H1 (cell line): ENCODE measurements around the gene GPRIN1. TPM values are rescaled to one million over a fixed set of nuclear protein-coding genes. Genes with fewer than 3 reads are reported as not detected.

ENCODE experiments used
- CTCF ChIA-PET: fragments of 300-600 bp; sonication (Branson Sonifier 250); formaldehyde crosslinking; loops from one replicate; lab custom pipeline; 2021; ENCODE audit not compliant: partially characterized antibody; lab: Charles Lee
- POLR2A ChIA-PET: fragments of 300-600 bp; sonication (Branson Sonifier 250); formaldehyde crosslinking; loops from one replicate; lab custom pipeline; 2021; ENCODE audit warnings: inconsistent platforms; ENCODE audit not compliant: partially characterized antibody; lab: Charles Lee
- DNase-seq, 2 experiments: peaks; one replicate each; pipeline versions ENCODE4 v3.0.0 to v3.0.0-alpha.2; 2010 to 2022; ENCODE audit warnings: low spot score in 2 of 2, low read depth in 1 of 2, mixed read lengths in 1 of 2
- FAIRE-seq: peaks from 2 replicates; lab custom pipeline; 2011; peaks lifted over from hg19 to GRCh38; lab: Jason Lieb, UNC
- H2AFZ ChIP-seq: 2 replicates; pipeline ENCODE4 v1.8.1; 2012; ENCODE audit warnings: low read length, inconsistent platforms
- H2AK5ac ChIP-seq: 2 replicates; pipeline ENCODE4 v1.6.1; 2013; ENCODE audit warnings: low read depth, low read length
- H2BK120ac ChIP-seq: replicated peaks from 2 replicates; pipeline ENCODE3; 2013; ENCODE audit warnings: low read depth, low read length, inconsistent platforms
- H2BK12ac ChIP-seq: 2 replicates; pipeline ENCODE4 v1.6.1; 2013; ENCODE audit warnings: low read depth, low read length
- H2BK15ac ChIP-seq: 2 replicates; pipeline ENCODE4 v1.6.1; 2013; ENCODE audit warnings: low read length
- H2BK20ac ChIP-seq: 2 replicates; pipeline ENCODE4 v1.6.1; 2013; ENCODE audit warnings: low read length
- H2BK5ac ChIP-seq: 2 replicates; pipeline ENCODE4 v1.6.1; 2013; ENCODE audit warnings: low read depth, low read length
- H3K14ac ChIP-seq: 2 replicates; pipeline ENCODE4 v1.6.1; 2013; ENCODE audit warnings: inconsistent platforms; ENCODE audit not compliant: insufficient read length
- H3K18ac ChIP-seq: 2 replicates; pipeline ENCODE4 v1.6.1; 2013; ENCODE audit warnings: low read length; ENCODE audit errors: extremely low read depth
- H3K23ac ChIP-seq: 2 replicates; pipeline ENCODE4 v1.6.1; 2013; ENCODE audit warnings: inconsistent platforms; ENCODE audit not compliant: insufficient read length
- H3K23me2 ChIP-seq: 2 replicates; pipeline ENCODE4 v1.6.1; 2013; ENCODE audit warnings: low read depth, low read length
- H3K27ac ChIP-seq: 2 replicates; pipeline ENCODE4 v1.6.1; 2011; ENCODE audit warnings: low read depth, low read length, inconsistent platforms
- H3K27me3 ChIP-seq, 4 experiments: replicated peaks in 1 of 4; 1 replicate in 1 of 4; 2 replicates in 3 of 4; pipeline versions ENCODE4 v1.6.1 to v1.8.1; 2011 to 2013; ENCODE audit warnings: low read length in 3 of 4, mild to moderate bottlenecking in 3 of 4, inconsistent platforms in 2 of 4, mixed read lengths in 2 of 4, moderate library complexity in 1 of 4; ENCODE audit not compliant: control insufficient read depth in 3 of 4, insufficient read depth in 3 of 4; ENCODE audit errors: extremely low read depth in 1 of 4
- H3K36me3 ChIP-seq, 4 experiments: 2 replicates each; pipeline versions ENCODE4 v1.6.1 to v1.8.1; 2011 to 2013; ENCODE audit warnings: mild to moderate bottlenecking in 4 of 4, low read length in 3 of 4, moderate library complexity in 2 of 4, control low read depth in 1 of 4, inconsistent platforms in 1 of 4; ENCODE audit not compliant: insufficient read depth in 4 of 4, control insufficient read depth in 2 of 4
- H3K4ac ChIP-seq: replicated peaks from 2 replicates; pipeline ENCODE3; 2013; ENCODE audit warnings: low read length, low read depth, mixed read lengths, inconsistent platforms; ENCODE audit not compliant: insufficient read length
- H3K4me1 ChIP-seq, 4 experiments: replicated peaks in 1 of 4; 1 replicate in 1 of 4; 2 replicates in 3 of 4; pipeline versions ENCODE4 v1.6.1 to v1.8.1; 2011 to 2013; ENCODE audit warnings: low read length in 3 of 4, inconsistent platforms in 2 of 4, mixed read lengths in 1 of 4; ENCODE audit not compliant: insufficient read depth in 4 of 4, control insufficient read depth in 3 of 4
- H3K4me2 ChIP-seq, 2 experiments: 2 replicates each; pipeline versions ENCODE4 v1.6.1 to v1.8.1; 2011 to 2013; ENCODE audit warnings: low read depth in 2 of 2, low read length in 2 of 2, control low read depth in 1 of 2, inconsistent platforms in 1 of 2, mild to moderate bottlenecking in 1 of 2; ENCODE audit not compliant: insufficient read depth in 1 of 2
- H3K4me3 ChIP-seq, 4 experiments: fragments of 200-600, 300-600 bp in 1 of 4; sonication (generic), shearing (Covaris generic), sonication (Bioruptor Twin) in 1 of 4; 2 replicates each; pipeline versions ENCODE4 v1.5.1 to v1.8.1; 2011 to 2016; ENCODE audit warnings: low read length in 4 of 4, low read depth in 3 of 4, control low read depth in 2 of 4, inconsistent platforms in 2 of 4, mild to moderate bottlenecking in 2 of 4, mixed read lengths in 1 of 4, moderate library complexity in 1 of 4; ENCODE audit not compliant: insufficient read depth in 2 of 4; ENCODE audit errors: extremely low read depth in 1 of 4
- H3K56ac ChIP-seq: replicated peaks from 2 replicates; pipeline ENCODE3; 2013; ENCODE audit warnings: low read depth, mild to moderate bottlenecking, mixed read lengths, low read length, inconsistent platforms; ENCODE audit not compliant: insufficient read length
- H3K79me1 ChIP-seq: 2 replicates; pipeline ENCODE4 v1.6.1; 2013; ENCODE audit warnings: low read depth, low read length, control low read depth
- H3K79me2 ChIP-seq, 2 experiments: 2 replicates each; pipeline versions ENCODE4 v1.6.1 to v1.8.1; 2012 to 2013; ENCODE audit warnings: low read length in 2 of 2, mild to moderate bottlenecking in 2 of 2, inconsistent platforms in 1 of 2; ENCODE audit not compliant: insufficient read depth in 2 of 2, control insufficient read depth in 1 of 2
- H3K9ac ChIP-seq, 4 experiments: replicated peaks in 1 of 4; 1 replicate in 1 of 4; 2 replicates in 3 of 4; pipeline versions ENCODE4 v1.6.1 to v1.8.1; 2011 to 2013; ENCODE audit warnings: low read depth in 3 of 4, low read length in 3 of 4, control low read depth in 2 of 4, mild to moderate bottlenecking in 2 of 4, moderate library complexity in 2 of 4, inconsistent platforms in 1 of 4; ENCODE audit errors: extremely low read depth in 1 of 4
- H3K9me3 ChIP-seq, 2 experiments: 2 replicates each; pipeline versions ENCODE4 v1.6.1 to v1.8.1; 2012 to 2013; ENCODE audit warnings: mild to moderate bottlenecking in 2 of 2, moderate library complexity in 2 of 2, control low read depth in 1 of 2, inconsistent platforms in 1 of 2, low read depth in 1 of 2, low read length in 1 of 2, mixed read lengths in 1 of 2; ENCODE audit not compliant: insufficient read depth in 2 of 2
- H4K20me1 ChIP-seq, 2 experiments: replicated peaks in 1 of 2; 2 replicates each; pipeline versions ENCODE3 to v1.8.1; 2011 to 2013; ENCODE audit warnings: inconsistent platforms in 2 of 2, low read length in 2 of 2, mild to moderate bottlenecking in 1 of 2; ENCODE audit not compliant: insufficient read depth in 2 of 2, control insufficient read depth in 1 of 2
- H4K5ac ChIP-seq: 2 replicates; pipeline ENCODE4 v1.6.1; 2013; ENCODE audit warnings: low read length, low read depth, mixed read lengths, inconsistent platforms; ENCODE audit not compliant: insufficient read length
- H4K8ac ChIP-seq: 2 replicates; pipeline ENCODE4 v1.8.0; 2013; ENCODE audit warnings: mild to moderate bottlenecking, moderate library complexity, low read length, inconsistent platforms; ENCODE audit not compliant: insufficient read depth; ENCODE audit errors: extremely low read depth
- H4K91ac ChIP-seq: replicated peaks from 2 replicates; pipeline ENCODE3; 2013; ENCODE audit warnings: low read length, mixed read lengths, inconsistent platforms; ENCODE audit not compliant: insufficient read length
- ASH2L ChIP-seq: fragments of 200-600, 300-600 bp; sonication (generic); IDR thresholded peaks from one replicate; pipeline ENCODE4 v1.7.1; 2017; ENCODE audit warnings: low read length
- RXRA ChIP-seq: IDR thresholded peaks from 2 replicates; pipeline ENCODE4 v1.6.1; 2011; ENCODE audit warnings: low read depth, mild to moderate bottlenecking, low read length, moderate library complexity; ENCODE audit not compliant: insufficient read depth
- SP1 ChIP-seq: IDR thresholded peaks from 2 replicates; pipeline ENCODE4 v1.6.1; 2011; ENCODE audit warnings: low read depth, low read length
- WGBS, 2 experiments: shearing (Covaris generic) in 1 of 2; methylation state at CpG; one replicate each; pipeline versions ENCODE4 v1.1.6 to v1.1.7; 2013 to 2015; ENCODE audit warnings: low lambda C conversion rate in 2 of 2, mixed read lengths in 2 of 2, inconsistent platforms in 1 of 2, low coverage in 1 of 2, missing lambda C conversion rate in 1 of 2; ENCODE audit not compliant: insufficient replicate concordance in 2 of 2, insufficient coverage in 1 of 2, insufficient read length in 1 of 2; ENCODE audit errors: extremely low coverage in 1 of 2, missing lambda C conversion rate in 1 of 2; 5-methylcytosine and 5-hydroxymethylcytosine counted together
- polyA plus RNA-seq, 7 experiments: library from polyadenylated mRNA; depleted of rRNA in 3 of 7; stranded (reverse) in 5 of 7; unstranded in 2 of 7; fragments of >200 nt in 5 of 7; fragments of 200-250 nt in 2 of 7; gene quantifications; 1 replicate in 5 of 7; 2 replicates in 1 of 7; 4 replicates in 1 of 7; pipeline versions ENCODE4 v1.2.1 to v1.2.3, GENCODE V29; 2011 to 2013; ENCODE audit warnings: missing spikeins in 2 of 7, mixed read lengths in 2 of 7
- total RNA-seq: library from RNA; stranded (reverse); fragmentation: NEBNext Ultra II Directional; extraction: Animal tissue kit (Norgen Biotek cat#: 25700); gene quantifications from 2 replicates; pipeline ENCODE4 v1.2.1, GENCODE V29; 2021

The GPRIN1 gene
- total and polyA plus RNA-seq, 2 of the 8 experiments (the other 6 are each of a cell fraction or from before 2014, with no cell fraction given) = 3.3 to 12.0 TPM

- peak; percentile 99 for FAIRE-seq
- H2AFZ ChIP-seq = peak overlapping the region; percentile 3; the same call in 1 of the 2 replicates
- H3K56ac ChIP-seq = no peak overlapping the region
- no peaks in the 10 kb centered on the region for H3K36me3 ChIP-seq
- H4K8ac ChIP-seq = no peak overlapping the region
- no peak overlapping the region for H3K9ac ChIP-seq
- H3K79me1 ChIP-seq = no peaks in the 10 kb centered on the region
- ChIA-PET POLR2A (interaction anchor here (0.9 to 1.7 kb wide), 5 partner anchors 19 to 190 kb away, joined by 3 to 4 read pairs (median 4); partner anchors contain the start of genes HIGD2A, NOP16 and RNF44), CTCF (interaction anchor here (0.5 to 4.2 kb wide), 33 partner anchors 8 to 268 kb away, joined by 3 to 27 read pairs (median 5); partner anchors contain the start of genes CDHR2, EIF4E1B, RNF44 and SNCB)
- H3K4me1 ChIP-seq = peaks cover 0 to 2% (median under 1%) of the 10 kb centered on the region in 4 experiments; a peak in 1 of 7 replicates
- no peak overlapping the region for H4K91ac ChIP-seq
- no peaks in the 10 kb centered on the region for H3K23me2 ChIP-seq
- 26% methylated on average over 15 of the region's 15 CpGs; no CpG with 5 or more reads in 1 of the 2 experiments for WGBS, 2 experiments
- no peaks in the 10 kb centered on the region for H4K20me1 ChIP-seq
- no peak overlapping the region for H2BK15ac ChIP-seq
- no peak overlapping the region for H3K4me2 ChIP-seq
- no peak overlapping the region for H2AK5ac ChIP-seq
- no peak overlapping the region for H3K14ac ChIP-seq
- no peaks in the 10 kb centered on the region for H3K79me2 ChIP-seq
- DNase-seq = peak in 1 of 2 experiments; percentile 85
- no peak overlapping the region for H3K4ac ChIP-seq
- H3K27ac ChIP-seq = no peak overlapping the region
- no peaks in the 10 kb centered on the region for H3K9me3 ChIP-seq
- no peak overlapping the region for H3K23ac ChIP-seq
- H2BK120ac ChIP-seq = no peak overlapping the region
- no peaks in the 10 kb centered on the region; a peak in 1 of 7 replicates for H3K27me3 ChIP-seq
- H3K4me3 ChIP-seq = no peak overlapping the region
- no peak overlapping the region for H4K5ac ChIP-seq
- no peak overlapping the region for H3K18ac ChIP-seq
- no peak overlapping the region for H2BK12ac ChIP-seq
- H2BK5ac ChIP-seq = no peak overlapping the region
- H2BK20ac ChIP-seq = no peak overlapping the region
- TF ChIP-seq RXRA = no peak
- TF ChIP-seq ASH2L = no peak
- no peak for TF ChIP-seq SP1
Measured at GRCh38 chr5:176578391-176578808, 31.6 kb downstream of the GPRIN1 start.
